Activated CD4-positive, alpha-beta T cell treated with anti-CD3 and anti-CD28 coated beads, Interleukin-2, amount 10 ng/mL, durations not matched to agents 24 days and 14 days (primary cell): ENCODE results near the gene DLG2. TPM values are rescaled to one million over a fixed set of nuclear protein-coding genes. Genes with fewer than 3 reads are reported as not detected.
"Not testable (repeated sequence)": the region's sequence is repeated elsewhere in the genome, so short reads cannot be mapped to it uniquely, and the experiment has no call there.

Source experiments
- DNase-seq: peaks from one replicate; pipeline ENCODE4 v3.0.0; 2022
- H3K27ac Mint-ChIP-seq: one replicate; pipeline ENCODE4 v1.8.0; 2022; ENCODE audit warnings: mild to moderate bottlenecking, mixed read lengths
- H3K27me3 Mint-ChIP-seq: one replicate; pipeline ENCODE4 v1.8.0; 2022; ENCODE audit warnings: mixed read lengths
- H3K36me3 Mint-ChIP-seq: one replicate; pipeline ENCODE4 v1.8.0; 2022; ENCODE audit warnings: low read depth, mild to moderate bottlenecking, mixed read lengths
- H3K4me1 Mint-ChIP-seq: one replicate; pipeline ENCODE4 v1.8.0; 2021; ENCODE audit warnings: mixed read lengths
- H3K4me3 Mint-ChIP-seq: one replicate; pipeline ENCODE4 v1.8.0; 2022; ENCODE audit warnings: mild to moderate bottlenecking, moderate library complexity, mixed read lengths
- H3K9me3 Mint-ChIP-seq: one replicate; pipeline ENCODE4 v1.8.0; 2021; ENCODE audit warnings: mixed read lengths
- intact Hi-C: fragments of 100-400 bp; cut with micrococcal nuclease; formaldehyde crosslinking; loops from one replicate; pipeline ENCODE4 v1.15.1; 2023
- total RNA-seq: library from RNA; stranded (reverse); gene quantifications from 2 replicates; pipeline ENCODE4 v1.2.3, GENCODE V29; 2022

DLG2 gene
- total RNA-seq, 1 donor from 2014 or later: 1.0 TPM

DNA sequence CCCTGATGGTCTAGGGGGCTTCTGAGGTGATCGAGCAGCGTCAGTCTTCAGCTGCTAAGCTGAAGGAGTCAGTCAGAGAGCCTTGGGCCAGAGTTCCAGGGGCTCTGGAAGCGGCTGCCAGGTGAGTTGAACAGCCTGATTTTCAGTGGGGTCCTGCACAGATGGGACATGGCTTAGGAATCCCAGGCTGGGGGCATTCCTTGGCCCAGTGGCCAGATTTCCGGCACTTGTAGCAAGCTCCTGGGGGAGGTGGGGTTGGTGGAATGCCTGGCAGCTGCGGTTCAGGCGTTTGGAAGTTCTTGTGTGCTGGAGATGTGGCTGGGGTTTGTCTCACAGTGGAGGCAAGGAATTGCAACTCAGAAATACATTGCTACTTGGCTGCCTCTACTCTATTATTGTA lies 2192.3 kb downstream of the DLG2 start:
- H3K27ac Mint-ChIP-seq, H3K27me3 Mint-ChIP-seq, intact Hi-C loops, H3K4me1 Mint-ChIP-seq, H3K4me3 Mint-ChIP-seq, H3K9me3 Mint-ChIP-seq, DNase-seq, H3K36me3 Mint-ChIP-seq: not testable (repeated sequence)

DNA sequence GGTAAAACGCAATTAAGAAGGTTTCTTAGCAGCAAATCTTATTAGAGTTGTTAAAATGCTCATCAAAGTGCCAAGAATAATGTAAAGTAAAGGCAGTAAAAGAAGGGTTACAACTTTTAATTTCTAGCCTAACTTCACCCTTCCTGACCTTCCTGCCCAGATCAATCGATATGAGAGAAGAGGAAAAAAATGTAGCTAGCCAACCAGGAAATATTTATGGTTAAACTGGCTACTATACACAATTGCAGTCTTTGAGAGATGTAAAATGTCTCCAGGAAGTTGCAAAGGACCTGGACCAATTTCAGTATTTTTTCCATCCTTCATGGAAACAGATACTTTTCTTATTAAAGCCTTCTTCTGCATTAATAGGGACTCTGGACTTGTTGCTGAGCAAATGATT lies 2199.2 kb downstream of the DLG2 start:
- peaks cover 7% of the 10 kb centered on the region for H3K9me3 Mint-ChIP-seq
- no peaks in the 10 kb centered on the region for H3K27me3 Mint-ChIP-seq
- DNase-seq: no peak
- intact Hi-C loops: no loop called here
- no peaks in the 10 kb centered on the region for H3K4me1 Mint-ChIP-seq
- no peak overlapping the region for H3K4me3 Mint-ChIP-seq
- H3K36me3 Mint-ChIP-seq: no peaks in the 10 kb centered on the region
- no peak overlapping the region for H3K27ac Mint-ChIP-seq

DNA sequence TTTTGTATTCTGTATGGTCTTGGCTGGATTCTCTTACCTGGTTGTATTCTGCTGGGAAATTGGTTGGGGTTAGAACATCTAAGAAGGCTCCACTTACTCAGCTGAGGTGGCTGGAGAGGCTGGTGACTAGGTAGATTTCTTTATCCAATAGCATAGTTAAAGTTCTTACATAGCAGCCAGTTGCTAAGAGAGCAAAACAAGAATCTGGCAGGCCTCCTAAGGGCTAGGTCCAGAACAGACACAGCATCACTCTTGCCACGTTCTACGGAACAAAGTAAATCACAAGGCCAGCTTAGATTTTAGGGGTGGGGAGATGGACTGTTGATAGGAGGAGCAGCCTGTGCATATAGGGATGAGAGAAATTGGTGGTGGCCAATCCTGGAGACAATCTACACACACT lies 2199.6 kb downstream of the DLG2 start:
- Mint-ChIP-seq H3K27me3 (no peaks in the 10 kb centered on the region), H3K27ac (no peak overlapping the region)
- intact Hi-C loops: no loop called here

DNA sequence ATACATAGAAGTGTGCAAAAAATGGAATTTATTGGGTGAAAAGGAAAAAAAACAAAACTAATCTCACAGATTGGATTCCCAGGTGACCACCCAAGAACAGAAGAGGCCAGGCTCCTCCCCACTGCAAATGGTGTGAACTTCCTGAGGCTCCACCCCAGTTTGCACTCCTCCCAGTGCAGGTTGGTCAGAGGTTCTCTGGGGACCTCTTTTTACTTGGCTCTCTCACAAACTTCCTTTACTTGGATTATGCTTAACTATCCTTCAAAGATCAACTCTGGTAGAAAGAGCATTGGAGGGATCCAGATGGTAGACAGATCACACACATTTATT lies 2202.0 kb downstream of the DLG2 start:
- intact Hi-C loops: no loop called here
- H3K36me3 Mint-ChIP-seq: peaks cover 2% of the 10 kb centered on the region
- DNase-seq: no peak
- no peaks in the 10 kb centered on the region for H3K27me3 Mint-ChIP-seq
- no peaks in the 10 kb centered on the region for H3K4me1 Mint-ChIP-seq
- no peak overlapping the region for H3K4me3 Mint-ChIP-seq
- H3K27ac Mint-ChIP-seq: no peak overlapping the region
- peaks cover 21% of the 10 kb centered on the region for H3K9me3 Mint-ChIP-seq

More for the DNA sequence above, 2199.6 kb downstream of the DLG2 start:
- no peak for DNase-seq
- no peaks in the 10 kb centered on the region for H3K4me1 Mint-ChIP-seq
- no peak overlapping the region for H3K4me3 Mint-ChIP-seq
- peaks cover 10% of the 10 kb centered on the region for H3K9me3 Mint-ChIP-seq
- H3K36me3 Mint-ChIP-seq: peaks cover 1% of the 10 kb centered on the region

DNA sequence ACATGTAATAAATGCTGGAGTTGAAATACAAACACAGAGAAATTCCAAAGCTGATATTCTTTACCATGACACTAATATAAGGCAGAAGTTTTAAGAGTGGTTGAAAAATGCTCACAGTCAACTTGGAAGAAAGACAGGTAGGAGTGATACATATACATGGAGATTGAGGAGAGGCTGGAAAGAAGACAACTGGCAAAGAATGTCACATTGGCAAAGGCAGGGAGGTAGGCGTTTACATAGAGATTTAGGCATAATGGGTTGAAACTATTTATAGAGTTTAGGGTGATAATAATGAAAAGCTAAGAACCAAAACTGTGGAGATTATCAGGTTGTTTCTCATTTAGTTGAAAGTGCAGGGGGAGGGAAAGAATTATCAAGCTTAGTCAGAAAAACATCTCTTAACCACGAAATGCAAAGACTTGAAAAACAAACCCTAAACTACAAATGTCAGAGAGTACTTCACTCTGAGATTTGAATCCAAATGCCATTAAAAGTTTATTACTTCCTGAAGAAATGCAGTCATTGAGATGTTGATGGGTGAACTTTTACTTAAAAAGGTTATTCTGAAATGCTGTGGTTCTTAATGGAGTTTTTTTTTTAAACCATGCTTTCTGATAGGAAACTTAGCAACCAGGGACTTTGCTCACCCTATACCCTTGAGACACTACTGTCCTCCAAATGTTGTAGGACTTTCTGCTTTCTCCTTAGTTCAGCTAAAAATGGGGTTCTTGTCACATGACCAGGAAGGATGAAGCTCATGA lies 2202.6 kb downstream of the DLG2 start:
- intact Hi-C loops: no loop called here
- H3K27me3 Mint-ChIP-seq: no peaks in the 10 kb centered on the region
- H3K4me3 Mint-ChIP-seq: no peak overlapping the region
- no peak overlapping the region for H3K27ac Mint-ChIP-seq
- no peaks in the 10 kb centered on the region for H3K4me1 Mint-ChIP-seq
- no peak for DNase-seq
- peaks cover 21% of the 10 kb centered on the region for H3K9me3 Mint-ChIP-seq
- H3K36me3 Mint-ChIP-seq: peaks cover 2% of the 10 kb centered on the region

DNA sequence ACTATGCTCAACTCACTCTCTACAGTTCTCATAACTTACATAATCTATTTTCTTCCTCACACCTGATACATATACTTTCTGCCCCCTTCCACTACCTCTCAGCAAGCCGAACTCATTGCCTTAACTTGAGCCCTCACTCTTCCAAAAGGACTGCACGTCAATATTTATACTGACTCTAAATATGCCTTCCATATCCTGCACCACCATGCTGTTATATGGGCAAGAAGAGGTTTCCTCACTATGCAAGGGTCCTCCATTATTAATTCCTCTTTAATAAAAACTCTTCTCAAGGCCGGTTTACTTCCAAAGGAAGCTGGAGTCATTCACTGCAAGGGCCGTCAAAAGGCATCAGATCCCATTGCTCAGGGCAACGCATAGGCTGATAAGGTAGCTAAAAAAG lies 2204.5 kb downstream of the DLG2 start:
- H3K4me1 Mint-ChIP-seq, DNase-seq, intact Hi-C loops, H3K27ac Mint-ChIP-seq, H3K27me3 Mint-ChIP-seq, H3K4me3 Mint-ChIP-seq, H3K36me3 Mint-ChIP-seq: not testable (repeated sequence)
- H3K9me3 Mint-ChIP-seq: peaks cover 21% of the 10 kb centered on the region

DNA sequence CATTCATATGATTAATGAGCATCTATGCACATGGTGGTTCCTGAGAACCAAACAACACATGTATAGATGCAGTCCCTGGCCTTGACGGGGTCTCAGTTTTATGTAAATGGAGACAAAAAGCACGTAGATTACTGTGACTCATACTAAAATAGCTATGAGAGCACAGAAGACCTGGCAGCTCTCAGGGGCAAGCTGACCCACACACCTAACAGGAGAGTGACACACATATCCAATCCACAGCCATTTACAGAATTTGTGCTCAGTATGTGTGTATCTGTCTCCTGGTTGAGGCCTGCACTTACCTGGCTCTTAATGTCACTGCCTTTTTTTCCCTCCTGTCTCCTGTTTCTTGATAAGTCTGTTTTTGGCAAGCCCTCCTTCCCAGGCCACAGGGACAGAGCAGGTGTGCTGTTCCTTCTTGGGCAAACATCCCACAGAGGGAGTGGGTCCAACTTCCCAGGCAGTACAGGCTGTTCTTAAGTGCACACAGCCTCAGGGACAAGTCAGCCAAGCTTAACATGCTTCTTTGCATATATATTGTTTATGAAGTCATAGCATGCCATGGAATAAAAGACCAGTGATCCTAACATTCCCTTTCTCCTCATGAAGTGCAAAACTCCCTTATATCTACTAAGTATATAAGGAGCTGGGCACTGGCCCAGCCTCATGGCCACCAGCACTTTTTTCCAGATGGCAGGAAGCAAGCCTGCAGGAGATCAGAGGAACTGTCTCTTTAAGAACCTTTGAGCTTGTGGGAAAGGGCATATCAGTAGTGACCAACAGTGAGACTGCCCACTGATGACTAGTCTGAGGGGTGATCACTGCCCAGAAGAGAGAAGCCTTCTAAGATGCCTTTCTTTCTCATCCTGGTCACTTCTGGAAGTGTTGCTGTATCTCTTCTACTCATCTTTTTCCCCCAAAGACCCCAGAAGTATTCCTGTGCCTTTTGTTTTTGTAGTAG lies 2216.3 kb downstream of the DLG2 start:
- Mint-ChIP-seq H3K4me1 (no peaks in the 10 kb centered on the region), H3K27me3 (no peaks in the 10 kb centered on the region), H3K27ac (no peak overlapping the region), H3K9me3 (no peaks in the 10 kb centered on the region), H3K36me3 (no peaks in the 10 kb centered on the region), H3K4me3 (no peak overlapping the region)
- no peak for DNase-seq
- intact Hi-C loops: no loop called here

DNA sequence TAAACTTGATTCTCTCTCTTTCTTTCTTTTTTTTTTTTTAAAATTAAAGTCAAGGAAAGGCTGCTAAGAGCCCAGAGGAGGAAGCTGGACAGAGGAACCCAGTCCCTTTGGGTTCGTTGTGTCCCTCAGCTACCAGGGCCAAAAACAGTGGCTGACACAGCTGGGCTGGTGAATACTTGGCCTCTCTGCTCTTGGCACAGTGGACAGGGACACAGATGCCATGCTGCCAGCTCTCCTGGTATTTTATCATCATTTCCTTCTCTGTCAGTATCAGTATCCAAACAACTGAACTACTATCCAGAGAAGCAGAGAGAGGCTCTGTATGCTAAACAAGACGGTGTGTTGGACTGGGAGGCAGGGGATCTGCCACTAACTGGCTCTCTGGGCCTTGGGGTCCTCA lies 2217.3 kb downstream of the DLG2 start:
- no peaks in the 10 kb centered on the region for H3K4me1 Mint-ChIP-seq
- no peak overlapping the region for H3K27ac Mint-ChIP-seq
- H3K36me3 Mint-ChIP-seq: no peaks in the 10 kb centered on the region
- H3K9me3 Mint-ChIP-seq: no peaks in the 10 kb centered on the region
- no peak overlapping the region for H3K4me3 Mint-ChIP-seq
- H3K27me3 Mint-ChIP-seq: no peaks in the 10 kb centered on the region
- intact Hi-C loops: no loop called here
- DNase-seq: no peak

DNA sequence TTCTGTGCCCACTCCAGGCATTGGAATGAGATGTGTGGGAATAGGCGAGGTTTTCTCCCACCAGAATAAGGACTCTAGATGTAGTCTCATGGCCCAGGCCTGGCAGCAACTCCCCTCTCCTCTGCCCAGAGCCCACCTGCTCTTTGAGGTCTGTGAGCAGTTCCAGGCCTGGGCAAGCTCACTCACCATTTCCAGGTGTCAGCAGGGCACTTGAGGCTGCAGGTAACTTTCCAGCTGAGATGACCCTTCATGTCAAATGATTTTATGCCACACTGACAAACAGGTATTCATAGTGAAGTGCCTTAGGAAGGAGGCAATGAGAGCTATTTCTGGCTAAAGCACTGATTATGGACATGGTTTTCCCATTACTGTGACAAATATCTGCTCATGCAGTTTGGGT lies 2217.7 kb downstream of the DLG2 start:
- Mint-ChIP-seq H3K27ac (no peak overlapping the region), H3K4me1 (no peaks in the 10 kb centered on the region), H3K27me3 (no peaks in the 10 kb centered on the region), H3K9me3 (no peaks in the 10 kb centered on the region), H3K36me3 (no peaks in the 10 kb centered on the region), H3K4me3 (no peak overlapping the region)
- intact Hi-C loops: no loop called here
- DNase-seq: no peak

DNA sequence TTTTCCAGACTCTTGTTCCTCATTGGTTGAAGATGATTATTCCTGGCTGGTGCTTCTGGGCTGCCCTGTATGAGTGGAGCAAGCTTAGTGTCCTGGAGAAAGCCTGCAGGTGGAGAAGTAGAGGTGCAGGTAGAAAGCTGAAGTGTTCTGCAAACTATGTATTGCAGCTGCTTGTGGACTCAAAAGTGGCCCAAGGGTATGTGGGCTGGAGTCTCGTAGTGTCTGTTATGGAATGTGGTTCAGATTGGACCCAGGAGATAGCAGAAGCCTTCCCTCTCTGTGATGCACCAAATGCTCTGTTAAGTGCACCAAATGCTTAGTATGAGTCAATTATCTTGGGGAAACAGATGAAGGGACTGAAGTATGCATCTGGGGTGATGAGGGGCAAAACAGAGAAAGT lies 2218.2 kb downstream of the DLG2 start:
- Mint-ChIP-seq H3K4me1 (no peaks in the 10 kb centered on the region), H3K9me3 (no peaks in the 10 kb centered on the region), H3K4me3 (no peak overlapping the region), H3K27ac (no peak overlapping the region), H3K27me3 (no peaks in the 10 kb centered on the region), H3K36me3 (no peaks in the 10 kb centered on the region)
- DNase-seq: no peak
- intact Hi-C loops: no loop called here

Other genes with a start within 250 kb of the DLG2 start
- gene TMEM126B, start 1.2 kb upstream of the DLG2 start, total RNA-seq: 52.2 and 54.4 TPM in 2 replicates
- 52.1 and 52.5 TPM in 2 replicates for gene TMEM126A, start 20.6 kb upstream of the DLG2 start, total RNA-seq
- 50.9 and 54.5 TPM in 2 replicates for gene CREBZF, start 37.8 kb upstream of the DLG2 start, total RNA-seq
- 0.14 TPM in 1 of 2 replicates, not detected in the other for gene CCDC89, start 58.9 kb upstream of the DLG2 start, total RNA-seq
- gene SYTL2, start 183.8 kb upstream of the DLG2 start, total RNA-seq: 13.9 and 14.3 TPM in 2 replicates
- not detected in 2 replicates for gene CCDC83, start 228.0 kb upstream of the DLG2 start, total RNA-seq